Measurements from ENCODE around the gene HMGB4. TPM values are rescaled to one million over a fixed set of nuclear protein-coding genes. Genes with fewer than 3 reads are reported as not detected.

HMGB4 gene
- total and polyA plus RNA-seq, 9 donors, result not detected

DNA sequence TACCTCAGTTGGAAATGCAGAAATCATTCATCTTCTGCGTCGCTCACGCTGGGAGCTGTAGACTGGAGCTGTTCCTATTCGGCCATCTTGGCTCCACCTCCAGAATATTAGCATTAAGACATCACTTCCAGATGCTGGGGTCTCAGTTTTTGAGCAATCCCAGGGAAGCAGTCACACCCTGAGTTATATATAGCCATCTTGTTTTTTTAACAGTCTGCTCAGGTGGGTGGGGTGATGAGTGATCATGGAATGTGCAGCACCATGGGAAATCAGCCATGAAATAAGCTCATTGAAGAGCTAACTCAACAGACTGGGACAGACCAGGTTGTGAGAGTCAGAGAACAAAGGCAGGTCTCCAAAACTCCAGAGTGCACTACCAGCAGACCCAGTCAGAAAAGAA is 27.0 kb upstream of the HMGB4 start:
- TF ChIP-seq POLR2A (IDR thresholded peaks at IDR 0.05) (no peak), EP300 (IDR thresholded peaks at IDR 0.05) (no peak)
- TF ChIP-seq, protein P1, sequence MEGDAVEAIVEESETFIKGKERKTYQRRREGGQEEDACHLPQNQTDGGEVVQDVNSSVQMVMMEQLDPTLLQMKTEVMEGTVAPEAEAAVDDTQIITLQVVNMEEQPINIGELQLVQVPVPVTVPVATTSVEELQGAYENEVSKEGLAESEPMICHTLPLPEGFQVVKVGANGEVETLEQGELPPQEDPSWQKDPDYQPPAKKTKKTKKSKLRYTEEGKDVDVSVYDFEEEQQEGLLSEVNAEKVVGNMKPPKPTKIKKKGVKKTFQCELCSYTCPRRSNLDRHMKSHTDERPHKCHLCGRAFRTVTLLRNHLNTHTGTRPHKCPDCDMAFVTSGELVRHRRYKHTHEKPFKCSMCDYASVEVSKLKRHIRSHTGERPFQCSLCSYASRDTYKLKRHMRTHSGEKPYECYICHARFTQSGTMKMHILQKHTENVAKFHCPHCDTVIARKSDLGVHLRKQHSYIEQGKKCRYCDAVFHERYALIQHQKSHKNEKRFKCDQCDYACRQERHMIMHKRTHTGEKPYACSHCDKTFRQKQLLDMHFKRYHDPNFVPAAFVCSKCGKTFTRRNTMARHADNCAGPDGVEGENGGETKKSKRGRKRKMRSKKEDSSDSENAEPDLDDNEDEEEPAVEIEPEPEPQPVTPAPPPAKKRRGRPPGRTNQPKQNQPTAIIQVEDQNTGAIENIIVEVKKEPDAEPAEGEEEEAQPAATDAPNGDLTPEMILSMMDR (IDR thresholded peaks at IDR 0.05), result no peak
- H3K4me1 ChIP-seq (ENCODE audit: insufficient read depth), result no peaks in the 10 kb centered on the region
- H3K9me3 ChIP-seq, result no peaks in the 10 kb centered on the region
- no peaks in the 10 kb centered on the region for H3K36me3 ChIP-seq
- no peak overlapping the region for H3K4me3 ChIP-seq
- no peak overlapping the region for H3K27ac ChIP-seq
- intact Hi-C loops (cut with DNase I), result no loop called here
- H3K27me3 ChIP-seq, result no peaks in the 10 kb centered on the region
- 89 to 98% (median 93%) methylated on average over 4 of the region's 4 CpGs for WGBS, 3 donors
- DNase-seq, result no peak

DNA sequence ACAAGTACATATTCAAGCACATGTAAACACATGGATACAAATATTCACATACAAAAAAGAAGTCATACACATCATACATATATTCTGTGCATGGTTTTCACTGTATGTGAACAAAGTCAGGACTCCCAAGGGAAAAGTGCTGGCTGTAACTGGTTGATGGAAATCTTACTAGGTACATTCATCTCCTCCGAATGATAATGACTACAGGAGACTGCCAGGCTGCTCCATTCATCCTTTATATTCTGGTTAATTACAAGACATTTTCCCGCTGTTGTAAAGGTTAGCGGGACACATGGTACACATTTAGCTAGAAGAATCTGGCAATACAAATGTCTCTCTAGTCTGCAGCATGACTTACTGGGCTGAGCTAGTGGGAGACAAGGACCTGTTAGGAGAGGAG is 26.2 kb upstream of the HMGB4 start:
- Histone ChIP-seq H3K9me3 (no peaks in the 10 kb centered on the region), H3K4me1 (ENCODE audit: insufficient read depth) (no peaks in the 10 kb centered on the region), H3K27me3 (no peaks in the 10 kb centered on the region), H3K36me3 (no peaks in the 10 kb centered on the region), H3K4me3 (no peak overlapping the region), H3K27ac (no peak overlapping the region)
- intact Hi-C loops (cut with DNase I), result no loop called here
- TF ChIP-seq POLR2A (IDR thresholded peaks at IDR 0.05) (no peak), EP300 (IDR thresholded peaks at IDR 0.05) (no peak)
- TF ChIP-seq, protein P1 (IDR thresholded peaks at IDR 0.05), result no peak
- DNase-seq, result no peak
- WGBS, 3 donors, result 85 to 94% (median 85%) methylated on average over 3 of the region's 3 CpGs

DNA sequence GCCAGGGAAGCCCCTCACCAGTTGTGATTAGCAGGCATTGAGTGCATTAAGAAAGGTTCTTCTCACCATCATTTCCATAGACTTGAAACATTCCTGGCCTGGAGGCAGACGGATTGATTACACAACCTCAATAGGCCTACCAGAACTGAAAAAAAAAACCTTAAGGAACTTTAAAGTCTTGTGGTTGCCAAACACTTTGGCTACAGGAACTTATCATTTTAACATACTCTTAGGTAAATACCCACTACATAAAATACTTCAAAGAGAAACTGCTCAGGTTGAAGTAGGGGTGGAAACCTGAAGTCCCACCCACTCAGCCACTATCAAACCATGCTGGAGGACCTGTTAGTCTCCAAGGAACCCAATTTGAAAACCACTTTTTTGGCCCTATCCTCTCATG is 22.4 kb upstream of the HMGB4 start:
- Histone ChIP-seq H3K27ac (no peak overlapping the region), H3K36me3 (no peaks in the 10 kb centered on the region), H3K9me3 (no peaks in the 10 kb centered on the region), H3K4me1 (ENCODE audit: insufficient read depth) (no peaks in the 10 kb centered on the region), H3K27me3 (no peaks in the 10 kb centered on the region), H3K4me3 (no peak overlapping the region)
- no peak for TF ChIP-seq EP300 (IDR thresholded peaks at IDR 0.05)
- TF ChIP-seq, protein P1 (IDR thresholded peaks at IDR 0.05), result no peak
- no peak for TF ChIP-seq POLR2A (IDR thresholded peaks at IDR 0.05)
- 65 to 76% (median 67%) methylated on average over 1 of the region's 1 CpG for WGBS, 3 donors
- intact Hi-C loops (cut with DNase I), result no loop called here
- no peak for DNase-seq

DNA sequence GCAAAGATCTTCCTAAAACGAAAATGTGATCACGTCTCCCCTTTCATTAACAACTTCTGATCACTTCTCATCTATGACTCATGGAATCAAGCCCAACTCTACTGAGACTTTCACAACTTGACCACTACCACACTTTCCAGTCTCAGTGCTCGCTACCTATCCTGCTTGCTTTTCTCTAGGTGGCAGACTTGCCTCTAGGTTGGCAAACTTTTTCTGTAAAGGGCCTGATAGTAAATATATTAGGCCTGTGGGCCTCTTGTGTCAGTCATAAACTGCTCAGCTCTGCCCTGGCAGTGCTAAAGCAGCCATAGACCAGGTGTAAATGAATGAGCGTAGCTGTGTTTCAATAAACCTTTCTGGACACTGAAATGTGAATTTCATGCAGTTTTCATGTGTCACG is 21.5 kb upstream of the HMGB4 start:
- no peaks in the 10 kb centered on the region for H3K36me3 ChIP-seq
- no peak overlapping the region for H3K27ac ChIP-seq
- TF ChIP-seq POLR2A (IDR thresholded peaks at IDR 0.05), result no peak
- TF ChIP-seq, protein P1 (IDR thresholded peaks at IDR 0.05), result no peak
- no peak for TF ChIP-seq EP300 (IDR thresholded peaks at IDR 0.05)
- no peaks in the 10 kb centered on the region for H3K9me3 ChIP-seq
- intact Hi-C loops (cut with DNase I), result no loop called here
- no peak for DNase-seq
- WGBS, 3 donors, result 83 to 90% (median 87%) methylated on average over 5 of the region's 5 CpGs
- H3K4me3 ChIP-seq, result no peak overlapping the region
- no peaks in the 10 kb centered on the region for H3K4me1 ChIP-seq (ENCODE audit: insufficient read depth)
- no peaks in the 10 kb centered on the region for H3K27me3 ChIP-seq

DNA sequence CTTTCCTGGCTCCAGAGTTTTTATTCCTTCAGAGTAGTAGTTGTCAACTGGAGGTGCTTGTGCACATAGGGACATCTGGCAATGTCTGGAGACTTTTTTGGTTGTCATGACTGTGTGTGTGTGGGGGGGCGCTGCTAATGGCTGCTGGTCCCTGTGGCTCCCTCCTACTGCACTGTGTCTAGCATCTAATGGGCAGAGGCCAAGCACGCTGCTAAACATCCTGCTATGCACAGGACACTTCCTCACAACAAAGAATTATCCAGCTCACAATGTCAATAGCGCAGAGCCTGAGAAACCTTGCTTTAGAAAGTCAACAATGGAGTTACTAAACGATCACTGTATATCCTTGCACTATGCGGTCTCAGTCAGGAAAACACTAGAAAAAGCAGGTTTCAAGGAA is 19.7 kb upstream of the HMGB4 start:
- Histone ChIP-seq H3K27ac (no peak overlapping the region), H3K4me3 (no peak overlapping the region), H3K4me1 (ENCODE audit: insufficient read depth) (no peaks in the 10 kb centered on the region), H3K9me3 (no peaks in the 10 kb centered on the region), H3K27me3 (no peaks in the 10 kb centered on the region), H3K36me3 (no peaks in the 10 kb centered on the region)
- intact Hi-C loops (cut with DNase I), result no loop called here
- 67 to 72% (median 71%) methylated on average over 5 of the region's 5 CpGs for WGBS, 3 donors
- TF ChIP-seq EP300 (IDR thresholded peaks at IDR 0.05), result no peak
- no peak for DNase-seq
